Skin of body (tissue), 2 donors: ENCODE measurements around the gene AIG1. TPM values are rescaled to one million over a fixed set of nuclear protein-coding genes. Genes with fewer than 3 reads are reported as not detected.

Experiments
- DNase-seq: peaks from one replicate; lab custom pipeline; 2025; lab: John Stamatoyannopoulos, UW
- total RNA-seq: library from RNA; depleted of rRNA; stranded (reverse); fragments of >200 nt; gene quantifications from one replicate; pipeline ENCODE4 v1.2.3, GENCODE V29; 2014

Gene AIG1
- total RNA-seq, 1 donor from 2014 or later, result 22.8 TPM

DNA sequence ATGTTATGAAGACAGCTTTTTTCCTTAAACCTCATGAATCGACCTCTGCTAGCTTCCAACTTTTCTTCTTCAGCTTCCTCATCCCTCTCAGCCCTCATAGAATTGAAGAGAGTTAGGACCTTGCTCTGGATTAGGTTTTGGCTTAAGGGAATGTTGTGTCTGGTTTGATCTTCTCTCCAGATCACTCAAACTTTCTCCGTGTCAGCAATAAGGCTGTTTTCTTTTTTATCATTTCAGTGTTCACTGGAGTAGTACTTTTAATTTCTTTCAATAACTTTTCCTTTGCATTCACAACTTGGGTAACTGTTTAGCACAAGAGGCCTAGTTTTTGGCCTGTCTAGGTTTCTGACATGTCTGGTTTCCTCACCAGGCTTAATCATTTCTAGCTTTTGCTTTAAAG, 32.6 kb downstream of the AIG1 start:
- no peak for DNase-seq

DNA sequence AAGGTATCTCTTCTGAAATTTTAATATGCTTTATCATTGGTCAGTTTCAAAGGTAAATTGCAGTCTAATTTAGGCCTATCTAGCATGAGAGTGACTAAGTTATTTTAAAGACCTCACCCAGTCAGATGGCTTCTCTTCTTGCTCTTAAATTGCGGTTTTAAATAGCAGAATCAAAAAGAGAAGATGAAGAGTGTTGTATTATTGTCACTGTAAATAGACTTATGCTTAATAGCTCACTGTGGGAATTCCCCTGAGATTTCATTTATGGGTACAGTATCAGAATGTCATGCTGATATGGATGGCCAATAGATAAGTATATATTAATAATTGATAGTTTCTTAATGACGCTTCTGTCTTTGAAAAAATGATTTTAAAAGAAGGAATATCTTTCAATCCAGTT, 35.7 kb downstream of the AIG1 start:
- no peak for DNase-seq

DNA sequence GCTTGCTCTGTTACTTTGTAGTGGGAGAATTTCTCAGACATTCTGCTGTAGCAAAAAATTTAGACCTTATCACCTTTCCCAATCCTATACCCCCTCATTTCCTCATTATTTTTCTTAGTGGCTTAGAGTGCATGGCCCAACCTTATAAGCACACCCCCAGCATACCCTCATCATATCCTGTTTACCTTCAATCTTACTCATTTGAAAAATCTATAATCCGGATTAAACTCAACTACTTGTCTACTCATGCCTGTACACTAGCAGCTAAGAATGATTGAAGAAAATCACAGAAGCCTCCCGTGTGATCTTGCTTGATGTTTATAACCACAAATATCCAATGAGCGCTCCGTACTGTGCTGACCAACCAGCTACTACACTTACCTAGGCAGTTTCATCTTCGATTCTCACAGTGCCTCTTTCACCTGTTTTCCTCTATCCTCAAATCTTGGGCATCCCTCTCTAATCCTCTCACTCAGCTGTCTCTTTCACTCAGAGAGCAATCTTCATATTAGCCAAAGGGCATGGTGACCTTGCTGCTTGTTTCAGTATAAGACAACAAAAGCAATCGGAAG, 36.6 kb downstream of the AIG1 start:
- DNase-seq, result no peak

DNA sequence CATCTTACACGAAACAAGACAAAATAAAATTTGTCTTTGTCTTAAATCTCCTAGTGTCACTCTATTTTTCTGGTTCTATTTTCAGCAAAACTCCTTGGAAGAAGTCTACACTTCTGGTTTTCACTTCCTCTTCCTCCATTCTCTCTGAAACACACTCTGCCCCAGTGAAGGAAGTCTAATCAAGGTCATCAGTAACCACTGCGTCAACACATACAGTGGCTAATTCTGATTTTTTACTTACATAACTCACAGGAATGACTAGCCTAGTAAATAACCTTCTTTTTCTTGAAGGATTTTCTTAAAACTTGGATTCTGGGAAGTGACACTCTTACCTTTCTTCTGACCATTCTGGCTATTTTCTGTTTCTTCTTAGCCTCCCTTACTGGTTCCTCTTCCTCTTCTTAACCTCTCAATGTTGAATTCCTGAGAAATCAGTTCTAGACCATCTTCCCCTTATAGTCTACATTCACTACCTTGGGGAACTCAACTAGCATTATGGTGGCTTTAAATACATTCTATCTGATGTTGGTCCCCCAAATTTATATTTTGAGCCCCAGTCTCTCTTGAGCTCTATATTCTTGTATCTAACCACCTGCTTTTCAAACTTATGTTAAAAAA, 37.5 kb downstream of the AIG1 start:
- DNase-seq, result no peak

DNA sequence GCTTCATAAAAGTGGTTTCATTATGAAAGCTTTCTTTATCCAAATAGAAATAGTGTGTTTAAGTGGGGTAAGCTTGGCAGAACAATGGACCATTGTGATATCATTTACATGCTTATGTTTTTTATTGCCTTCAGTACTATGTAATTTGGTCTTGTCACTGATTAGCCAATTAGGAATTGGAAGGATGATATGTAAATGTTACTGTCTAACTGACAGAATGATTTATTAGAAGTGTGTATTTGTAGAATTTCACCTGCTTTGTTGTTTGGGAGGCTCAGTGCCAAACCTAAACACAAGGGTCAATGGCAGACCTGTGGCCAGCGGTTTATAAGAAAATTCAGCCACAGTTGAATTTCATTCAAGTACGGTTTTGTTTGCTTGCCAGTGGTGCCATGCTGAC, 39.0 kb downstream of the AIG1 start:
- DNase-seq, result no peak

DNA sequence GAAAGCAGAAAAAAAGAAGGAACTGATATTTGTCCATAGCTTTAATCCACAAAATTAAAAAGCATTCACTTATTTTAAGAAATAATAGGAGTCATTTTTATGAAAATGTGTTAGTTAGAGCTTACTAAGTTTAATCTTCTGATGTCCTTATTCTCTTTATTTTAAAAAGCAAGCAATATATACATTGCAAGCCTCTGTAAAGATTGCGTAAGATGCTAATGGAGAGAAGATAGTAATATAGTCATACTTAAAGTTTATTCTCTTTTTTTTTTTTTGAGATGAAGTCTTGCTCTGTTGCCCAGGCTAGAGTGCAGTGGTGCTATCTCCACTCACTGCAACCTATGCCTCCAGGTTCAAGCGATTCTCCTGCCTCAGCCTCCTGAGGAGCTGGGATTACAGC, 39.7 kb downstream of the AIG1 start:
- DNase-seq, result no peak

DNA sequence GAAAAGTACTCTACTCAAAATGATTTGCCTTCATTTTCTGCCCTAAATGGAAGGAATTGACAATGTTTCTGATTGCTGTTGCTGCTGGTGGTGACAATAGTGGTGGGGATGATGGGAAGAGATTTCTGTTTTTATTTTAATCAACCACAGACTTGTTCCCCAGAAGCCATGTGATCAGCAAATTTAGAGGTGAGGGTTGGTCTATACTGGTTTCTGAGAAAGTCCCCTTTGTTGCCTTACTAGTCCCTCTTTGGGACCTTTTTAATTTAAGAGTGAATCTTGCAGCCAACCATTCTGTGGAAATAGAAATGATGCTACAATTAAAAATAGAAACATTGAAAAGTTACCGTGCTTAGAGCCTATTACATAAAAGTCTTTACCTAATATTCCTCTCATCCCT, 43.2 kb downstream of the AIG1 start:
- DNase-seq, result no peak

DNA sequence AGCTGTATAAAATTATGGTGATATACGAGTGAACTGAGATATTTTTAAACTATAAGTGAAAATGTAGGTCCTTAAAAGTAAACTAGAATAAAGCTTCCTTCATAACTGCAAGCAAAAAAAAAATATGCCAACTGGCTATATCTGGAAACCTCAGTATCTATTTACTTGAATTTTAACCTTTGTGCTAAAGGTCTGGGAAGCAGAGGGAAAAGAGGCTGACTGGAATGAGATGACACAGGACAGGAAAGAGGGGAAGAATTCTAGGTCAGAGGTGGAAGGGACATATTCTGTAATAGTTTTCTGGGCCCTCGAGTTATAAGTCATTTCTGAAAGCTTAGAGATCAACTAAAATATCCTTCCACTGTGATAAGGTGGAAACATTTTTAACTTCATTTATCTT, 46.8 kb downstream of the AIG1 start:
- DNase-seq, result no peak

DNA sequence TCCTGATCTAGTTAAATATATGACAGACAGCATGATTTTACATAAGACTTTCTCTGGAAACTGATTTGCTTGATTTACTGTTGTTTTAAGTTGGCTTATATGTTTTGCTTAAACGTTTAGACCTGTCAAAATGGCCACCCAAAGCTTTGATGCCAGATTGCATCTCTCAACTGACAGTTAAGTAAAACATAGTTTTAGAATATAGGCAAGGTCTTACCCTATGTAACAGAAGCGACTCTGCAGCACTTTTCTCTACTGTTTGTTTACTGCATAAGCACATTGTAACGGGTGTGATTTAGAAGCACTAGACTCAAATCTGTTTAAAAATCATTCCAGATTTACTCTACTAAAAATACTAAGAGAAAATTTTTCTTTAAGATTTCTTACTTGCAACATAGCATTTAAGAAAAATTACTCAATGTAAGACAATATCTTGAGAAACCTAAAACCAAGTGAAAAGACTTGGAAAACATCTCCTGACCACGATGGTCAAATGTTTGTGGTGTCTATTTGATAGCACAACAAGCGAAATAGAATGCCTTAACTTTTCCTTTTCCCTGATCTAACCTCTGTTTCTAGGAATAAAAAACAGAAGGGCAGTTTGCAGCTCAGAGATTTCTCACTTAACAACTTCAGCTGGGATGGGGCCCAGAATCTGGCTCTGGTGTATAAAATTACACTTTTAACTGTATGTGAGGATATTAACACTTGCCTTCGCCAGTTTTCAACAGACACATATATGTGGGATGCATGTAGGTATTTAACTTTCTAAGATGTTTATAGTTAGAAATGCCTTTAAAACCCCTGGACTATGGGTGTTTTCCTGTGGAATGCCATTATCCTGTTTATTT, 47.4 kb downstream of the AIG1 start:
- no peak for DNase-seq

DNA sequence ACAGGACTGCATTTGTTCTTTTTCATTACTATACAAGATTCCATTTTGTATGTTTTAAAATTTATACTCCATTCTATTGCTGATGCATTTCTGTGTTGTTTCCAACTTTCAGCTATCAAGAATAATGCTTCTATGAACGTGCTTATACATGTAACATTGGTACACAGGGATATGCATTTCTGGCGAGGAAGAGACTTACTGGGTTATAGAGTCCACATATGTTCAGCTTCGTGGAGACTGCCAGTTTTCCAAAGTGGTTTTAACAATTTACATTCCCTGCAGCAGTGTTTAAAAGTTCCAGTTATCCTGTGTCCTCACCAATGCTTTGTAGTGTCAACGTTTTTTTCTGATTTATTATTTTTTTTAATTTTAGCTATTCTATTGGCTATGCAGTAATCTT, 48.5 kb downstream of the AIG1 start:
- DNase-seq, result no peak

DNA sequence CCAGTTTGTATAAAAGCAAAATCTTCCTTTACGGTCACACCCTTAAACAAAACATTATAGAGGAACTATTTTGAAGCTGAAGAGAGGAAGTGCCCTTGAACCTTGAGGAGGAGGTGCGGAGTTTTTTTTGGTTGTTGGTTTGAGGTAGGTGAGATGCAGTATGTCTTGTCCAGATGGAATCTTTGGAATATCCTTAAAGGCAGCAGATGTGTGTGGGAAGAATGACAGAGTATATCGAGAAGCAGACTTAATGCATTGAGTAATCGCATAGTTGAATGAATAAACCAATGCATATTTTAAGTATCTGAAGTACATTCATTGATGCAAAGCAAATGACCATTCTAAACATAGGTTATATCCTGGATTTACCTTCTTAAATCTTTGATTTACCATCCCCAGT, 49.9 kb downstream of the AIG1 start:
- DNase-seq, result no peak

DNA sequence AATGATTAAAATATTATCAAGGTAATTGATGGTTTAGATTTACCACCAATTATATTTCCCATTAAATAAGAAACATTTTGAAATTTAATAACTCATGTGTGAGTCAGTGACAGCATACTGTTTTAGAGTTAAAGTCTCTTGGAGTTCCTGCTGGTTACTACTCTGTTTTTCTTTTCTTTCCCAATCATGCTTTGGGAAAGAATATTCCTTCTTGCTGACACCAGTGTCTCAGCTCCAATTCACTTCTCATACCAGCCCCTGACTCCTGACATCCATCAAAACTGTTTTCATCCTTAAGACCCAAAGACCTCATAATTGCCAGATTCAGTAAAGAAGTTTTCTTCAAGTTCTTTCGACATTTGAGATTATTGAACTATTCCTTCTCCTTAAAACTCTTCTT, 50.3 kb downstream of the AIG1 start:
- no peak for DNase-seq

DNA sequence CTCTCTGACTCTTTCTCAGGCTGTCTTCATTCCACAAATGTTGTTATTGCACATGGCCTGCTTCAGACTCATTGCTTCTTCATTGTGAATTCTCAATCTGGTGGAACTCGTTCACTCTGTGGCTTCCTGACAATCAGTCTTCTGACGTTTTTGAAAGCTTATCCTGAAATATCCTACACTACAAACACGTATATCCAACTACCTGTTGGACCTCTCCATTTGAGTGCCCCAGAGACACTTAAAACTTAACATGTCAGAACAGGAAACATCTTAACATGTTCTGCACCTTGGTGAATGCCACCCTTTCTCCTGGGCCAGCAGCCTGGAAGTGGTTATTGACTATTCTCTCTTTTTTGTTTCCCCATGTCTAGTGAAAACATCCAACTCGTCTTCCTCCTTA, 50.8 kb downstream of the AIG1 start:
- no peak for DNase-seq

DNA sequence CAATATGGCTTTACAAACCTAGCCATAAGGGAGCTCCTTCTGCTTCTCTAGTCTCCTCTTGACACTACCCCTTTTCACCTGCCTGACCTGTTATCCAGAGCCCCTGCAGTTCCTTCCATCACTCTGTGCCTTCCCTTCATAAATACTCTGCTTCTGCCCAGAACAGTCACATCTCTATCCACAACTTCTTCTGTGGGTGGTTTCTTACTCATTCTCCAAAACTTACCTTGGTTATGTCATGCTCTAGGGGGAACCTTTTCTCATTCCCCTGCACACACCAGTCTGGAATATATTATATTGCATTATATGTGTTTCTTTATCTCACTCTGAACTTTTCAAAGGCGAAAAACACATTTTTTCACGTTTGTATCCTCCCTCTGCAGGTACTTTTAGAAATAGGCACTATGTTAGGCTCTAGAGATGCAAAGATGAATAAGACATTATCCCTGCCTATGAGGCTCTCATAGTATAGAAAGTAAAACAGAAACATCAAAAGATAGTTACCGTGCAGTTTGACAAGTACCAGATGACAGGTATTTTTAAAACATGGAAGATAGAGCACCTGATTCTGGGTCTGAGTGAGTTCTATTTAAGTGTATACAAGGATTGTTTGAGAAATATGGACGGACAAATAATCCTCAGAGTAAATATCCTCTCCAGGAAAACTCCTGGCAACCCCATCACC, 51.5 kb downstream of the AIG1 start:
- no peak for DNase-seq

DNA sequence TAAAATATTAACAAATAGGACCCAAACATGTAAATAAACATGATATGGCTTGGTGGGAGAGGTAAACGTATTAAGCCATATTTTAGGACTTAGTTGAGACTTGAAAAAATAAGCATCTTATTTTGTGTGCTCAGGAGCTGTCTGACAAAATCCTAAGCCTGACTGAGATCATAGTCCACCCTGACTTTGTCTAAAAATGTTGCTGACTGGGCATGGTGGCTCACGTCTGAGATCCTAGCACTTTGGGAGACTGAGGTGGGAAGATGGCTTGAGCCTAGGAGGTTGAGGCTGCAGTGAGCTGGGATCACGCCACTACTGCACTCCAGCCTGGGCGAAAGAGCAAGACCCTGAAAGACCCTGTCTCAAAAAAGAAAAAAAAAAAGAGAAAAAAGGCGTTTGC, 52.1 kb downstream of the AIG1 start:
- DNase-seq, result no peak

DNA sequence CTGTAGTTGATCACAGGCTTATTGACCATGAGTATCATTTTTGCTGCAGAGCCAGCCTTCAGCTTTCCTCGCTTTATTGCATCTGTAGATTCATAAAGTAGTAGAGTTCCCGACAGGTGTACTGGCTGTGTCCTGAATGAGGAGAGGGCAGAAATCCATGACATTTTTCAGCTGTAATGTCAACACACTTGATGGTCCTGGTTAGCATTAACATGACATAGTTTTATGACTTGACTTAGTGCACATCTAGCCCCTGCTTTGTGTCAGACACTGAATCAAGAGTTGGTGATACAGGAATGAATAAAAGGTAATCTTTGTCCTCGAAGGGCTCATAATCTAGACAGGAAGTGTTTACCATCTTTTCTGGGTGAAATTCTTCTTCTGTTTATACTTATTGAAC, 55.0 kb downstream of the AIG1 start:
- DNase-seq, result no peak

DNA sequence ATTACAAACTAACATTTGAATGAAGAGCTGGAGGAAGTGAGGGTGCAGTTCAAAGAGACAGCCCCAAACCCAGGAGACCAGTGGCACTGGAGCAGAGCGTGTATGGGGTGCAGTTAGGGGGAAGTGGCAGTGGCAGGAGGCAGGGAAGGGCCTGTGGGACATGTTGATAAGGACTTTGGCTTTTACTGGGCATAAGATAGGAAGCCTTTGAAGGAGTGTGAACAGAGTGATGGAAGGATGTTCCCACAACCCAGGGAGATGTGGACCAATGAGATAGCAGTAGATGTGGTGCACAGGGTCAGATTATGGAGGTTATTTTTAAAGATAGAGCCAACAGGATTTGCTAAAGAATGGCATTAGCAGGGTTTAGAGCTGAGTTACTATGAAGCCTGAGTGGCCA, 56.4 kb downstream of the AIG1 start:
- no peak for DNase-seq

DNA sequence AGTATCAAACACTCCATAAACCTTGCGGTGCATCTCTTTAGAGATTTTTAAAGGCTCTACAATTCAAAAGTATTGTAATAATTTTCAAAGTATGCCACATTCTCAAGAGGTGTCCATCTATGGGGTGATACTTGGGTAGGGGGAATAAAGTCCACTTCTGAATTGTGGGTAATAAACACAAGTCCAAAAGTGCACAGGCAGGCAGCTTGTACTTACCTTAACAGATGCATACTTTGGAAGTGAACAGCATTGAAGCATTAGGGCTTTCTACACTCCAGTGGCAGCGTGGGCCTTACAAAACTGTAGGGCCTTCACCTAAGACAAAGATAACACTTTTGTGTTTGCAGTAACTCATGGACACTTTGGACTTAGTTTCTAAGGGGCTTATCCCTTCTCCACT, 58.6 kb downstream of the AIG1 start:
- no peak for DNase-seq

DNA sequence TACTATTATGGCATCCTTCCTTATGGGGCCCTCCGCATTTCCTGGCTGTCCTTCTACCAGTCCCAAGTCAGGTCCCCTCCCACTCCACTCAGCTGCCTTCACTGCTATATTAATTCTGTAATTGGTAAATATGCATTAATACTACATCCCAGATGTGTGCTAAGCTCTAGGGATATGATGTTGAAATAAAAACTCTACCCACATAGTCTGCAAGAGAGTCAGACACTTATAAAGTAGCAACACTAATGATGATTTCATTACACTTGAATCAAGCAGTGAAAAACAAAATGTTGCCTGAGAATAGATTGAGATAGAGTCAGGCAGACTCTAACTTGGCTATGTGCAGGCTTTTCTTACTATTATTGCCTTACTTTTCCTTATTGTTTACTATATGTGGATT, 62.4 kb downstream of the AIG1 start:
- DNase-seq, result no peak

DNA sequence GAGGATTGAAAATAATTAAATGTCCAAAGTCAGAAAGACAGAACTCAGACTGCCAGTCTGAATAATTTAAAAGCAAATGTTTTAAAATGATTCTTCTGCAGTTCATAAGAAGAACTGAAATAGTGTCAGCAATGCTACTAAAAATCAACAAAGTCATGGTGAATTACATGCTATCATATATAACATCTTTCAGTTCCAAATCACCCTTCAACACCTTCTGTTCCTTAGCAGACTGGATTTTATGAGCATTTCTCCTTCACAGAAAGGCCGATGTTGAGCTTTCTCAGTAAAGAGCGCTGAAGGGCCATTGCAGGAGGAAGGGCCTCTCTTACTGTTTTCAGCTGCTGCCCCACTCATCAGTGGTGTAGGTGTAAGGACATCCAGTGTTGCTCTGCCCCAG, 63.3 kb downstream of the AIG1 start:
- no peak for DNase-seq

DNA sequence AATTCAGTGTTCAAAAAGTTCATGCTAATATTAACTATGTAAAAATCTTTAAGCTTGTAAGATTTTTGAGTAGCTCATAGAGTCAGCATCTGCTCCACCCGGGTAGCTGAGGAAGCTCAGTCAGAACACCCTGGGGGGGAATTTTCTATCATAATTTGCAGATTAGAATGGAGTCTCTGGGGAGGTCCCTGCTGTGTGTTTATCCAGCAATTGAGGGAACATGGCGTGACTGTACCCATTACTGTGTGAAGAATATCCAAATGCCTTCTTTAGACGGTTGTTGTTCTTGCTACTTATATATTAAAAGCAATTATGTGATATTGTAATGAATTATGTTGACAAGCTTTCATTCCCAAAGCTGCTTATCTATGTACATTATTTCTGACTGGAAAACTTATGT, 64.8 kb downstream of the AIG1 start:
- DNase-seq, result no peak

DNA sequence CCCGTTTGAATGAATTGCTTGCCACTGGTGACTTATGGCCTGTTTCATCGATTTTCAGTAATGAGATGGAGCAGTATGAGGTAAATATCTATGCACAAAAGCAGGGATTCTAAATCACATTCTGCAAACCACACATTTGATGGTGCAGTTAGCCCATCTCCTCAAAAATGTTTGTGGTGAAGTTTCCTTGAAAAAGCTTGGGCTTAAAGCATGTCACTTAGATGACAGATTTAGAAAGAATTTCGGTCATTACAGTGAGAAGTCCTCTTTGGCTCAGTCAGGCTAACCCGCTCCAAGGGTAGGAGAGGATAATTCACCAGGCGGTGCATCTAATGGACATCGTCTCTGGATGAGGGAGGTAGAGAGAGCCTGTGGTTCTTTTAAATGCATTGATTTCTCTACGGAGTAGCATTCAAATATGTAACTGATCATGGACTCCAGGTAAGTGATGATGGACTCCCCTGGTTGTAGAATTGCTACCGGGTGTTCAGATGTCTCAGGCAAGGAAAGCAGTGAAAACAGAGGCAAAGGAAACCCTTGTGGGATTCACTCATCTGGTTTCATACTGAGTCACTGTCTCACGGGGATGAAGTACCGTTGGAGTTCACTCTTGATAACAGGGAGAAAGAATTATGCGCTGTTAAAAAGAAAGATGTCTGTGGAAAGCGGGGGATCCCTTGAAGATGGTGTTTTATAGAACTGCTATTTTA, 65.3 kb downstream of the AIG1 start:
- DNase-seq, result no peak
